DMS114 treated with DMSO at 0.1 percent for 48 hours (cell line): ENCODE data around the gene GNG12.

Experiments used
- DNase-seq: peaks from one replicate; lab custom pipeline; 2025; ENCODE audit not compliant: unreplicated experiment; lab: John Stamatoyannopoulos, UW

GNG12 gene

GRCh38 chr1:67759066-67759465, 74.2 kb downstream of the GNG12 start:
- DNase-seq = no peak

- DNase-seq = no peak
These were observed 77.6 kb downstream of the GNG12 start for GRCh38 chr1:67755619-67756018.

GRCh38 chr1:67755160-67755559, 78.1 kb downstream of the GNG12 start:
- DNase-seq = no peak

GRCh38 chr1:67754526-67754920, 78.7 kb downstream of the GNG12 start:
- no peak for DNase-seq

GRCh38 chr1:67753776-67754525, 79.3 kb downstream of the GNG12 start:
- DNase-seq = no peak

- DNase-seq = no peak
These were observed 81.0 kb downstream of the GNG12 start for GRCh38 chr1:67752306-67752705.

GRCh38 chr1:67750691-67751054, 82.6 kb downstream of the GNG12 start:
- no peak for DNase-seq

GRCh38 chr1:67749844-67750690, 83.2 kb downstream of the GNG12 start:
- DNase-seq = no peak

GRCh38 chr1:67749263-67749843, 83.9 kb downstream of the GNG12 start:
- no peak for DNase-seq

- DNase-seq = no peak
These were observed 84.6 kb downstream of the GNG12 start for GRCh38 chr1:67748630-67749029.

- DNase-seq = no peak
These were observed 85.4 kb downstream of the GNG12 start for GRCh38 chr1:67747671-67748546.

- no peak for DNase-seq
These were observed 87.2 kb downstream of the GNG12 start for GRCh38 chr1:67745875-67746698.

- no peak for DNase-seq
These were observed 90.1 kb downstream of the GNG12 start for GRCh38 chr1:67743072-67743725.

- DNase-seq = no peak
These were observed 91.5 kb downstream of the GNG12 start for GRCh38 chr1:67741736-67742135.

- no peak for DNase-seq
These were observed 92.1 kb downstream of the GNG12 start for GRCh38 chr1:67741121-67741520.

- no peak for DNase-seq
These were observed 92.7 kb downstream of the GNG12 start for GRCh38 chr1:67740543-67740942.

- DNase-seq = no peak
These were observed 93.9 kb downstream of the GNG12 start for GRCh38 chr1:67739361-67739760.

- DNase-seq = no peak
These were observed 94.9 kb downstream of the GNG12 start for GRCh38 chr1:67738401-67738800.

- DNase-seq = no peak
These were observed 95.4 kb downstream of the GNG12 start for GRCh38 chr1:67737875-67738274.

- no peak for DNase-seq
These were observed 96.5 kb downstream of the GNG12 start for GRCh38 chr1:67736750-67737149.
